Fibroblast of skin of left quadriceps (primary cell): ENCODE measurements around the gene NEAT1.
"Not testable (repeated sequence)": the region's sequence is repeated elsewhere in the genome, so short reads cannot be mapped to it uniquely, and the experiment has no call there.

ENCODE experiments used
- DNase-seq, 2 experiments: peaks; one replicate each; pipeline ENCODE4 v3.0.0-alpha.2; 2013; ENCODE audit warnings: low read depth in 2 of 2

Gene NEAT1

GRCh38 chr11:65404638-65405339, 17.8 kb upstream of the NEAT1 start:
- DNase-seq, result no peak

DNA sequence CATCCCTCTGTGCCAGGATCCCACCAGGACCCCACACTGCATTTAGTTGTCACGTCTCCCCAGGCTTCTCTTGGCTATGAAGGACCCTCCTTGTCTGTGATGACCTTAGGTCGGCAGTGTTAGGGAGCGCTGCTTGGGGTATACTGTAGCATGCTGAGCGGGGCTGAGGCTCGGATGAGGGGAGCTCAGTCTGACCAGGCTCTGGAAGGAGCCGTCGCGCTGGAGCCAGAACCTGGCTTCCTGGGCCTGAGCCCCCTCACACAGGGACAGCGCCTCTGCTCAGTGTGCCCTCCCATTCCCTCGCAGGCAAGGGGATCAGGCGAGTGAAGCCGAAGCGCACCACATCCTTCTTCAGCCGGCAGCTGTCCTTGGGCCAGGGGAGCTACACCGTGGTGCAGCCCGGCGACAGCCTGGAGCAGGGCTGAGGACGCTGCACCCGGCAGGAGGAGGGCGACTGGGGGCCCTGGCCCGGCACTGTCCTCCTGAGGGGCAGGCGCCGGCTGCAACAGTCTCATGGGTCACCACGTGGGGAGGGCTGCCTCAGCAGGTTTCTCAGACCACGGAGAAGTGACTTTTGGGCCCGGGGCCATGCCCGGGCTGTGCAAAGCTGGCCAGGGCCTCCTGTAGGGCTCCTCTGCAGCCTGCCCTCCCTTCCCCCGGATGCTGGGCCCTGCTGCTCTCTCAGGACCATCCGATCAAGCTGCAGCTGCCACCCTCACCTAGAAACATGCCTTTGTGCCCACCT, 11.5 kb upstream of the NEAT1 start:
- no peak for DNase-seq

DNA sequence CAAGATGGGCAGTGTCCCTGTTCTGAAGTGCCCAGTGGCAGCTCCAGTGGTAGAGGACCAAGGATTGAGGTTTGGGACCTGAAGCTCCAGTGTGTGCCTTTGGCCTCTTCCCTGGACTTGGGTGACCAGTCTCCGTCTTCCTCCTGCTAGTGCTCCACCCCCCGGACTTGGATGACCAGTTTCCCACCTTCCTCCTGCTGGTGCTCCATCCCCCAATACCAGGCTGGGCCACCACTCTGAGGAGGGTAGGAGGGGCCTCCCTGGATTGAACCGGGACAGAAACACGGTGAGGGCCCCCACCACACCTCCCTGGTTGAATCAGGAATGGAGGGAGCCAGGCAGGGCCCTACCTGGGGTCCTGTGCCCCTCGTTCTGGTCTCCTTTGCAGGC, 10.9 kb upstream of the NEAT1 start:
- no peak for DNase-seq

DNA sequence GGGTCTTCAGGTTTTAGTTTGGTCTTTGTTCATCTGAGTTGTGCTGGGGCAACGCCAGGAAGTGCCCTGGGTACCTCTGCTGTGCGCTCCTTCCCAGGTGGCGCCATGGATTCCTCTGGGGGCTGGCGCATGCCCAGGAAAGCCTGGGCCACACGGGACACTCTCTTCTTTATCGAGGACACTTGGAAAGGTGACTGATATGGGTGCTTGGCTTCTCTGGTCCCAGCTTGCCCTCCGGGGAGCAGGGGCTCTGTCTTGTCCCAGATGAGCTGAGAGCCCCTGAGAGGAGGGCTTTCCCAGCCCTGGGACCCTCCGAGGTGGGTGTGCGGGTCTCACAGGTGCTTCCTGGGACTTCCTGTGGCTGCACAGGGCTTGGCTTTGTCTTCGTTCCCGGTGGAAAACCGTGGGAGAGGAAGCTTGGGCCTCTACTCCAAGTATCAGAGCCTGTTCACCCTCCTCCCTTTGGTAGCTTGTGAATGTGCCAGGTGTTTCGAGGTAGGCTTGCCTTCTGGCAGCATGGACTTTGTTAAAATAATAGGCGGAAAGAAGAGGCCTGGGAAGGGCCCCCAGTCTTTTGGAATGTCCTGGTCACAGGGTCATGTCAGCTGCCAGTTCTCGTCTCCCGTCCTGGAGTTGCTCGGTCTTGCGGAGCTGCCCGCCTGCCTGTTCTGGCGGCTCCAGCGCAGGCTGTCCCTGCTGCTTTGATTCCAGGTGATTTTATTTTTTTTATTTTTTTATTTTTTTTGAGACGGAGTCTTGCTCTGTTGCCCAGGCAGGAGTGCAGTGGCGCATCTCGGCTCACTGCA, 10.1 kb upstream of the NEAT1 start:
- DNase-seq, result no peak

DNA sequence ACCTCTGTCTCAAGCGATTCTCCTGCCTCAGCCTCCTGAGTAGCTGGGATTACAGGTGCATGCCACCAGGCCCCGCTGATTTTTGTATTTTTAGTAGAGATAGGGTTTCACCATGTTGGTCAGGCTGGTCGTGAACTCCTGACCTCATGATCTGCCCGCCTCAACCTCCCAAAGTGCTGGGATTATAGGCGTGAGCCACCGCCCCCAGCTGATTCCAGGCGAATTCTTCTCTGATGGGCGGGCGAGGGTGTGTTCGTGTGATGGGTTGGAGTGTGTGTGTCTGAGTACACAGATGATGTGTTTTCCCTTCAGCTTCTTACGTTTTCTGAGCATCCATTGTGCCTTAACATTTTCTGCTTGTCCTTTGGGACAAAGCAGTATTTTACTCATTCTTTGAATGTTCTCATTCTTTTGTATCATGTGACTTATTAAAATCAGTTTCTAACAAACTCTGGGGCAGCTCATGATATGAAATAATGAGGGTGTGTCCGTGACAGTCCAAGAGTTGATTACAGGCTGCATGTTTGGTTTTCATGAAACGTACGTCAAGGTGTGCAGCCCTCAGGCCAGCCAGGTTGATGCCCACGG, 9.4 kb upstream of the NEAT1 start:
- DNase-seq, result not testable (repeated sequence)

GRCh38 chr11:65414776-65415498, 7.7 kb upstream of the NEAT1 start:
- no peak for DNase-seq

DNA sequence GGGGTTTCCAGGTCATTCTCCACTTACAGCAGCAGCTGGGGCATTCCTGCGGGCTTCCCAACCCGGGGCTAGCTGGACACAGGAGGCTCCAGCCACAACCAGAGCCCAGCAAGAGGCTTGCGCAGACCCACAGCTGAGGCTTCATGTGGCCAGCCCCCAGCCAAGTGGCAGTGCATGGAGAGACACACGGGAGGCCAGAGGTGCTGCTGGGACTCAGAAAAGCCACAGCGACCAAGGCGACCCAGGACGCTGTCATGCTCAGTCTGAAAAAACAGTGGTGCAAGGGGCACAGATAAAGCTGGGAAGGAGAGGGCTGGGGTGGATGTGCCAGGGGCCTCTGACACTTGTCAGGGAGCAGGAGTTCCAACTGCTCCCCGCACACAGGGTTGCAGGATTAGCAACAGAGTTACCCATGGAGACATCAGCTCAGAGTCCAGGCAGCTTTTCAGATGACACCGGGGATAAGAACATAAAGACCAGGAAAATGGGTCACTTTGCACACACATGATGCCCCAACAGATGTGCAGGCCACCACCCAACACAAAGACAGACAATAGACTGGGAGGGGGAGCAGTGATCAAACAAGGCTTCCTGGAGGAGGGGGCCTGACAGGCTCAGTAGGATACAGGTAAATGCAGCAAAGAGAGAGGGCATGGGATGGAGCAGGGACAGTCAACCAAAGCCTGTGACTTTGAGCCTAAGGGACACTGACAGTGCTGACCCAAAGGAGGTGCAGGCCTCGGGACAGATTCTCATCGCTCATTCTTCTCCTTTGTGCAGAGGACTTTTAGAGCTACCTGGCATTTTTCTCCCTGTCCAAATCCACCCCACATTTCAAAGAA, 6.9 kb upstream of the NEAT1 start:
- DNase-seq, result no peak

- peak; percentile 37 to 46 for DNase-seq
Measured at GRCh38 chr11:65416341-65416824, 6.2 kb upstream of the NEAT1 start.

- DNase-seq, result no peak
Measured at GRCh38 chr11:65416841-65417701, 5.5 kb upstream of the NEAT1 start.

DNA sequence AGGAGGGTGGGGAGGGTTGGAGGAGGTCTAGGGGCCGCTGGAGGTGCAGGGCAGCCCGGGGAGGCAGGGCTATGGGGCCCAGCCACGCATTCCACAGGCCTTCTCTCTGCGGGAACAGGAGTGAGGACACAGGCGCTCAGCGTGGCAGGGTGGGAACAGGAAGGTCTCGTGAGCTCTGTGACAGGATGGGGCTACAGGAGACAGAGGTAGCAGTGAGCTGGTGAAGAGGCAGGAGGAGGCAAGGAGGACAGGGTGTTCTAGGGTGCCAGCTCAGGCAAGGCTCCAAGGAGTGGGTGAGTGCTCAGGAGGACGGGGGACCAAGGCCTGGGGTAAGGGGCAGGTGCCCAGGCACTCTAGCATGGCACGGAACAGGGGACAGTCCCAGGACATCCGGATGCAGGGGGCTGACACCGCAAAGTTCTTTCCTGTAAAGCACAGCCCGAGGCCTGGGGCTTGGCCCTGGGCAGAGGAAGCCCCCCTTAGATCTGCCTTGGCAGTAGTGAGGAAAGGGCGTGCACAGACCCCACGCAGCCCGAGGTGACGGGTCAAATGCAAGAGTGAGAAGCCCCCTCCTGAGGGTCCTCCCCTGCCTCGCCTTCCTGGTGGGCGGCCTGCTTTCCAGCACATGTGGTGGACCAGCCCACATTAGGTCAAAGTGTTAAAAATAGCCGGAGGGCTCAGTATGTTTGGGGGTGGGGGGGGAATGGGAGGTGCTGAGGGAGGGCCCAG, 4.7 kb upstream of the NEAT1 start:
- DNase-seq, result no peak

DNA sequence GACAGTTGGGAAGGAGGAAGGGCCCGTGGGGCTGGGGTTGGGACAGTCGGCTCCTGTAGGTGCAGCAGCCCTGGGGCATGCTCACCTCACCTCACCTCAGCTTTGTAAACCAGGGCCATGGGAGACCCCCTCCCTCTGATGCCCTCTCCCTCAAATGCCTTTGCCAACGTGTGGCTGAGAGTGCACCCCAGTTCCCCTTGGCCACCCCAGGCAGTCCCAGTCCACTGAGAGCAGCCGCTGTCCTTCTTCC, 4.2 kb upstream of the NEAT1 start:
- no peak for DNase-seq

DNA sequence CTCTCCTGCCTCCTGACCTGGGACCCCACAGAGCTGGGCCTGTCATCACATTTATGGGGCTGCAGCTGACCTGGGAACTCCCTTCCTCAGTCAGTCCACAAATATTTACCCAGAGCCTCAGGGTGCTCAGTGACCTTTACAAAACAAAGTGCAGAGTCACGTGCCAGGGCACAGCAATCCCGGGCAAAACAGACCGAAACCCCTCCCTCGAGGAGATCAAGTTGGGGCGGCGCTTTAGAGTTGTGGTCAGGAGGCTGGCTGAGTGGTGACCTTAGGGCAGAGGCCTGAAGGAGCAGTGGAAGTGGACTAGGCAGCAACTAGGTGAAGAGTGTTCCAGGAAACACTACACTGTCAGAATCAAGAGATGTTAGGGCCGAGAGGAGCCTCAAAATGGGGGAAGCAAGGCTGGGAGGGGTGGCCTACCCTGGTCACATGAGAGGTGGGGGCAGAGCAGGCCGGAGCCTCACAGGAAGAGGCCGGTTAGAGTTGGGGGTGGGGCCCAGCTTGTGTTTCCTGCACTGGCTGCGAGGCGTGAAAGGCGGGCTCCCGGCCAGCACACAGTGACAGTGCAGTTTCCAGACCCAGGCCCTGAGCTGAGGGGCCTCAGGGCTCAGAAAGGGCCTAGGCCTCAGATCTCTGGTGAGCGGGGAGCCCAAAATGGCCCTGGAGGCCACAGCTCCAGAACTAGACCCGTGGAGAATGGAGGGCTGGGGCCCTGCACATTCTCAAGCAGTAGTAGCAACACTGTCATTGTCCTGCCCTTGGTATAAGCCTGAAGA, 3.7 kb upstream of the NEAT1 start:
- DNase-seq, result peak; percentile 80 to 82

- no peak for DNase-seq
Measured at GRCh38 chr11:65419460-65419771, 3.2 kb upstream of the NEAT1 start.

DNA sequence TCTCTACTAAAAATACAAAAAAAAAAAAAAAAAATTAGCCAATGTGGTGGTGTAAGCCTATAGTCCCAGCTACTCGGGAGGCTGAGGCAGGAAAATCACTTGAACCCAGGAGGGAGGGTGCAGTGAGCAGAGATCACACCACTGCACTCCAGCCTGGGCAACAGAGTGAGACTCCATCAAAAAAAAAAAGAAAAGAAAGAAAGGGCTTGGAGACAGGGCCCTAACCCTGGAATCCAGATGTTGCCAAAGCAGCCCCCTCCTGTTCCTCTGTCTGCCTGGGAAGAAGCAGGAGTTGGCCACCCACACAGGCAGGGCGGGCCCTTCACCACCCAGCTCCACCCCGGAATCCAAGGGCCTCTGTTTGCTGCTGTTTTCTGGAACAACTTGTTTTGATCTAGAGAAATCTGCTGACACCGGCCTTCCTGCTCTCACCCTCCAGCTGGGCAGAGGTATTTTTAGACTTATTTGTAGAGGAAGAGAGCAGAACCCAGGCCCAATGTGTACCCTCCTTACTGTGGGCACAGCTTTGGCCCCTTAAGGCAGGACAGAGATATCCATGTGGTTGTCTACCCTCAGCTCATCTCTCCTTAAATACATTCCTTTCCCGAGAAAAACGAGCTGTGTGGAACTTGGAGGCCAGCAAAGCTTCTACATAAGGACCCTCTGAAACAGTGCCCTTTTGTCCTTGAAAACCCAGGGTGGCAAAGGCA, 2.7 kb upstream of the NEAT1 start:
- peak; percentile 74 to 78 for DNase-seq

- DNase-seq, result no peak
Measured at GRCh38 chr11:65420506-65420905, 2.1 kb upstream of the NEAT1 start.

- DNase-seq, result peak; percentile 92 to 94
Measured at GRCh38 chr11:65420979-65421793, 1.4 kb upstream of the NEAT1 start.
